Upper lobe of left lung (tissue), 6 donors: Measurements from ENCODE around the gene CHIC2. TPM values are rescaled to one million over a fixed set of nuclear protein-coding genes. Genes with fewer than 3 reads are reported as not detected.
"Not testable (repeated sequence)": the region's sequence is repeated elsewhere in the genome, so short reads cannot be mapped to it uniquely, and the experiment has no call there.

Source experiments
- ATAC-seq, 2 donors: fragments of 200-7000 bp; cut with Tn5 transposase; one replicate each; pipeline ENCODE4 v1.9.1; 2022; ENCODE audit warnings: mild to moderate bottlenecking in 2 of 2, moderate library complexity in 2 of 2; ENCODE audit not compliant: low FRiP score in 2 of 2
- DNase-seq, 2 donors: peaks; one replicate each; pipeline ENCODE4 v3.0.0-alpha.2; 2019 to 2020
- H3K27ac ChIP-seq, 4 donors: fragments of 200-600 bp; sonication (generic); one replicate each; pipeline ENCODE4 v1.5.1; 2016 to 2019
- H3K27me3 ChIP-seq, 4 donors: fragments of 200-600 bp; sonication (generic); one replicate each; pipeline ENCODE4 v1.5.1; 2017 to 2019
- H3K36me3 ChIP-seq, 4 donors: fragments of 200-600 bp; sonication (generic); one replicate each; pipeline ENCODE4 v1.5.1; 2016 to 2019
- H3K4me1 ChIP-seq, 4 donors: fragments of 200-600 bp; sonication (generic); one replicate each; pipeline ENCODE4 v1.5.1; 2018 to 2019
- H3K4me3 ChIP-seq, 4 donors: fragments of 200-600 bp; sonication (generic); one replicate each; pipeline ENCODE4 v1.5.1; 2017 to 2019; ENCODE audit warnings: mild to moderate bottlenecking in 2 of 4, moderate library complexity in 1 of 4
- H3K9me3 ChIP-seq, 4 donors: fragments of 200-600 bp; sonication (generic); one replicate each; pipeline ENCODE4 v1.5.1; 2018 to 2019
- CTCF ChIP-seq, 6 experiments: fragments of 450-650 bp in 4 of 6; fragments of 200-600 bp in 2 of 6; sonication (generic) in 2 of 6; IDR thresholded peaks; one replicate each; pipeline ENCODE4 v1.5.1; 2016 to 2019; ENCODE audit warnings: antibody characterized with exemption in 6 of 6
- EP300 ChIP-seq, 4 donors: sonication (generic); formaldehyde crosslinking; IDR thresholded peaks; one replicate each; pipeline ENCODE4 v1.5.1; 2017; ENCODE audit warnings: antibody characterized with exemption in 4 of 4, control low read depth in 2 of 4
- POLR2A ChIP-seq, 4 donors: fragments of 450-650 bp; IDR thresholded peaks; one replicate each; pipeline ENCODE4 v1.5.1; 2016 to 2017; ENCODE audit warnings: antibody characterized with exemption in 4 of 4, mild to moderate bottlenecking in 2 of 4
- POLR2AphosphoS5 ChIP-seq, 2 donors: sonication (generic); formaldehyde crosslinking; IDR thresholded peaks; one replicate each; pipeline ENCODE4 v1.5.1; 2017; ENCODE audit warnings: antibody characterized with exemption in 2 of 2
- WGBS, 2 donors: methylation state at CpG; one replicate each; pipeline ENCODE4 v1.1.5; 2017 to 2018; 5-methylcytosine and 5-hydroxymethylcytosine counted together
- total RNA-seq, 6 donors: library from RNA; depleted of rRNA in 4 of 6; stranded (reverse); fragments of >200 nt in 4 of 6; gene quantifications; one replicate each; pipeline versions ENCODE4 v1.1.0 to v1.2.1, GENCODE V29; 2016 to 2021
- donor health status: DM: no; HTN: no; CAD: no; lungs with moderate emphysema.
- donor health status: DM: no; HTN: yes; CAD: no; lungs with severe emphysema.

The CHIC2 gene
- 10 to 100 TPM; 22.5 to 93.2 (median 37.6) TPM for total RNA-seq

DNA sequence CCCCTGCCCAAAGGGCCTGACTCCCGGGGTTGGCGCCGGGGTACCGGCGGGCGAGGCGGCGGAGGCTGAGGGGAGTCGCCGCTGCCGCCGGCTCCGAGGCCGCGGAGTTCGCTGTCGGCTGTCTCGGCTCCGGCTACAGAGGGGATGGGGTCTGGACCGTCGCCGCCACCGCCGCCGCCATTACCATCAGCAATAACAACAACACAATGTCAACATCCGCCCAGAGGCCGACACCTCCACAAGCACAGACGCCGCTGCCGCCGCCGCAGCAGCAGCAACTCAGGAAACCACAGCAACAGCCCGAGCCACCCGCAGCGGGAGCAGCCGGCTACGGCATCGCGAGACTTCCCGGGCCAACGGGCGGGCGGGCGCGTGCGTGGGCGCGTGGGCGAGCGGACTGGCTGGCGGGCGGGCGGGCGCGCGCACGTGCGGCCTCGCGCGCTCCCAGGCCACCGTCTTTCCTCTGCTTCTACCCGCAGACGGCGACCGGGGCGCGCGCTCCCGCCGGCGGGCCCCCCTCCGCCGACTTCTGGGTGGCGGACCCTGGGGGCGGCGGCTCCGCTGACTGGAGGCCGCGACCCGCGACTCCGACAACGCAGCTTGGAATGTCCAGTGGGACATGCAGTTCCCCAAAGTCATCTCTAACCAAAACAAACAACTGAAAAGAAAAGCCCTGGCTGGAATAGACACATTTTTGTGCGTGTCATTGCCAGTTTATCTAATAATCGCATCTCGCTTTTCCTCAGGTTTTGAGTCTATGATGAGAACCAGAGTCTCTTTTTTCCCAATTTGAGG, at the start of gene CHIC2:
Gene CHIC2, minus strand, starts transcription at position 289 of the 795 bp plus-strand sequence. CDS start 305 bp downstream, outside the sequence.
- peaks cover 28 to 39% (median 35%) of the 10 kb centered on the region in 4 donors for H3K4me1 ChIP-seq

DNA sequence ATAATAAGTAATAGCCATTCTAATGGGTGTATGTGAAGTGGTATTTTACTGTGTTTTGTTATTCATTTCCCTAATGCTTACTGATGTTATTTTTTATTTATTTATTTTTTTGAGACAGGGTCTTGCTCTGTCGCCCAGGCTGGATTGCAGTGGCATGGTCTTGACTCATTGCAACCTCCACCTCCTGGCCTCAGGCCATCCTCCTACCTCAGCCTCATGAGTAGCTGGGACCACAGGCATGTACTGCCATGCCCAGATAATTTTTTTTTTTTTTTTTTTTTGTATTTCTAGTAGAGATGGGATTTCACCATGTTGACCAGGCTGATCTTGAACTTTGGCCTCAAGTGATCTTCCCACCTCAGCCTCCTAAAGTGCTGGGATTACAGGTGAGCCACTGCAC, 48.8 kb upstream of the CHIC2 start:
- not testable (repeated sequence) for H3K27ac ChIP-seq, H3K9me3 ChIP-seq, H3K4me3 ChIP-seq, H3K36me3 ChIP-seq, ATAC-seq, DNase-seq
- WGBS, 2 donors: 95 to 96% methylated on average over 1 of the region's 1 CpG
- H3K4me1 ChIP-seq: peaks cover 8 to 16% (median 14%) of the 10 kb centered on the region in 4 donors
- H3K27me3 ChIP-seq: peaks cover 0 to 25% (median 12%) of the 10 kb centered on the region in 4 donors

More for the DNA sequence above, at the start of gene CHIC2:
- Histone ChIP-seq H3K27me3 (no peaks in the 10 kb centered on the region), H3K27ac (peak within 1 kb of the TSS; percentile 94 to 98 (median 97)), H3K4me3 (peak within 1 kb of the TSS; percentile 67 to 95 (median 84)), H3K9me3 (no peaks in the 10 kb centered on the region), H3K36me3 (no peaks in the 10 kb centered on the region)
- ATAC-seq (peak; percentile 92 to 96), DNase-seq (peak; percentile 98 to 99)
- WGBS, 2 donors: 0 to 3% methylated on average over 8 to 76 of the region's 87 CpGs
- TF ChIP-seq CTCF (IDR thresholded peaks at IDR 0.05) (peak in 2 of 6 experiments; percentile 15 to 17), POLR2A (IDR thresholded peaks at IDR 0.05) (peak; percentile 17 to 98 (median 98)), POLR2AphosphoS5 (IDR thresholded peaks at IDR 0.05) (peak; percentile 95 to 99), EP300 (IDR thresholded peaks at IDR 0.05) (peak in 3 of 4 donors; percentile 61 to 93 (median 77))

DNA sequence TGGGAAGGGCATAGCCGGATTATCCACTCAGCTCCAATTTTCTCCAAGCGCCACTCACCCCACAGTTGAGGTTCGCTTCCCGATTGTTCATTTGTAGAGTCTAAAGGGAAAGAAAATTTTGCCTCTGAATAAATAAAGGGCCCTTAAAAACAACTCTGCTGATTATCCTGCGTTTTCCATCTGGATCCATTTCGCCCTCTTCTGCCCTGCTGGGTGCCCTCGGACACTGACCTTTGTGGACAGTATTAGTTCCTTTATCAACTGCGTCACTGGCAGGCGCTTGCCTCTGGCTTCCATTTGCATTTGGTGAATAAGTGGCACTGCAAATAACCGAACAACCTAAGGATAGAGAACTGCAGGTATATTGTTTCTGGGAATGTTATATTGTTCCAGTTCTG, 45.6 kb upstream of the CHIC2 start:
- no peak for ATAC-seq
- Histone ChIP-seq H3K4me3 (peak overlapping the region in 1 of 4 donors; percentile 8), H3K4me1 (peaks cover 8 to 18% (median 14%) of the 10 kb centered on the region in 4 donors), H3K9me3 (no peaks in the 10 kb centered on the region), H3K36me3 (no peaks in the 10 kb centered on the region), H3K27me3 (peaks cover 0 to 27% (median 13%) of the 10 kb centered on the region in 4 donors), H3K27ac (no peak overlapping the region)
- TF ChIP-seq EP300 (IDR thresholded peaks at IDR 0.05): no peak
- no peak for TF ChIP-seq CTCF (IDR thresholded peaks at IDR 0.05)
- TF ChIP-seq POLR2AphosphoS5 (IDR thresholded peaks at IDR 0.05): no peak
- no peak for TF ChIP-seq POLR2A (IDR thresholded peaks at IDR 0.05)
- WGBS, 2 donors: 17 to 22% methylated on average over 10 of the region's 10 CpGs
- DNase-seq: no peak

- peaks cover 0 to 27% (median 13%) of the 10 kb centered on the region in 4 donors for H3K27me3 ChIP-seq
- H3K4me3 ChIP-seq: peak overlapping the region in 2 of 4 donors; percentile 7 to 8
These were observed 45.0 kb upstream of the CHIC2 start for GRCh38 chr4:54109241-54110018.

More at GRCh38 chr4:54109241-54110018, 45.0 kb upstream of the CHIC2 start:
- TF ChIP-seq POLR2A (IDR thresholded peaks at IDR 0.05) (no peak), POLR2AphosphoS5 (IDR thresholded peaks at IDR 0.05) (no peak), CTCF (IDR thresholded peaks at IDR 0.05) (no peak), EP300 (IDR thresholded peaks at IDR 0.05) (no peak)
- H3K4me1 ChIP-seq: peaks cover 8 to 18% (median 14%) of the 10 kb centered on the region in 4 donors
- no peaks in the 10 kb centered on the region for H3K36me3 ChIP-seq
- 13 to 15% methylated on average over 34 to 41 of the region's 51 CpGs for WGBS, 2 donors
- ATAC-seq (peak in 1 of 2 donors; percentile 43), DNase-seq (peak in 1 of 2 donors; percentile 77)
- H3K27ac ChIP-seq: no peak overlapping the region
- no peaks in the 10 kb centered on the region for H3K9me3 ChIP-seq
